Left ventricle myocardium superior (tissue), 1 donor: ENCODE measurements around the gene AFAP1. TPM values are rescaled to one million over a fixed set of nuclear protein-coding genes. Genes with fewer than 3 reads are reported as not detected.

Experiments used
- ATAC-seq: fragments of 200-7000 bp; cut with Tn5 transposase; one replicate; pipeline ENCODE4 v1.9.1; 2020; ENCODE audit warnings: mild to moderate bottlenecking, moderate library complexity
- DNase-seq: peaks from one replicate; pipeline ENCODE4 v3.0.0-alpha.2; 2020
- intact Hi-C: fragments of 100-400 bp; cut with micrococcal nuclease; formaldehyde crosslinking; loops from one replicate; pipeline ENCODE4 v1.11.0; 2022
- total RNA-seq: library from RNA; stranded (reverse); fragmentation: NEBNext Ultra II Directional; extraction: Animal tissue kit (Norgen Biotek cat#: 25700); gene quantifications from one replicate; pipeline ENCODE4 v1.2.1, GENCODE V29; 2021
- donor health status: DM: no; HTN: yes; CAD: no; lungs with severe emphysema.

The AFAP1 gene
- total RNA-seq, 1 donor from 2014 or later: 7.7 TPM

- intact Hi-C loops: no loop called here
- DNase-seq: peak; percentile 17
- ATAC-seq: no peak
Observed at GRCh38 chr4:7741946-7742806, 197.5 kb downstream of the AFAP1 start.

DNA sequence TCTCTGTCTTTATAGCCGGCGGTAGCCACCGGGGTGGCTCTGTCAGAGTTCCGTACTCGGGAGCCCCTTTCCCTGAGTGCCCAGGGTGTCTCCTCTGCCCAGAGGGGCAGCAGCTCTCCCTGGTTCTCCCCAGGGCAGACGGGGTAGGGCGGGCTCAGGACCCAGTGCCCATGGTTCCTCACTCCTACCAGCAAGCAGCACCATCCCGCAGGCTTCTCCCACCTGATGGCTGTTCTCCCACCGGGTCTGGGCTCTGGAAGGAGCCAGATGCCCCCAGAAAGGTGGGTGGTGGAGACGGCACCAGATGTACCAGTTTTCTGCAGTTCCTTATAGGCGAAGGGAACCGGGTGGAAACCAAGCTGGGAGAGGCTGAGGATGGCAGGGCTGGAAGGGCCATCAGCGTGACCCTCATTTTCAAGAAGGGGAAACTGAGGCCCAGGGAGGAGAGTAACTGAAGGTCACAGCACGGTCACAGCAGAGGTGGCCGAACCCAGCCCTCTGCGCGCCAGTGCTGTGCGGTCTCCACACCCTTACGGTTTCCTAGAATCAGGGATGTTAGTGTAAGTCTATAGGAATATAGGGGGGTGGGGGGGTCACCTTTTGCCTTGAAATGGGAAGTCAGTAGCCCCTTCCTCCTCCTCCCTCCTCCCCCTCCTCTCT lies 198.7 kb downstream of the AFAP1 start:
- intact Hi-C loops: no loop called here
- DNase-seq (peak; percentile 10), ATAC-seq (no peak)

GRCh38 chr4:7739918-7740865 lies 199.5 kb downstream of the AFAP1 start:
- ATAC-seq (no peak), DNase-seq (peak; percentile 21)
- intact Hi-C loops: no loop called here

DNA sequence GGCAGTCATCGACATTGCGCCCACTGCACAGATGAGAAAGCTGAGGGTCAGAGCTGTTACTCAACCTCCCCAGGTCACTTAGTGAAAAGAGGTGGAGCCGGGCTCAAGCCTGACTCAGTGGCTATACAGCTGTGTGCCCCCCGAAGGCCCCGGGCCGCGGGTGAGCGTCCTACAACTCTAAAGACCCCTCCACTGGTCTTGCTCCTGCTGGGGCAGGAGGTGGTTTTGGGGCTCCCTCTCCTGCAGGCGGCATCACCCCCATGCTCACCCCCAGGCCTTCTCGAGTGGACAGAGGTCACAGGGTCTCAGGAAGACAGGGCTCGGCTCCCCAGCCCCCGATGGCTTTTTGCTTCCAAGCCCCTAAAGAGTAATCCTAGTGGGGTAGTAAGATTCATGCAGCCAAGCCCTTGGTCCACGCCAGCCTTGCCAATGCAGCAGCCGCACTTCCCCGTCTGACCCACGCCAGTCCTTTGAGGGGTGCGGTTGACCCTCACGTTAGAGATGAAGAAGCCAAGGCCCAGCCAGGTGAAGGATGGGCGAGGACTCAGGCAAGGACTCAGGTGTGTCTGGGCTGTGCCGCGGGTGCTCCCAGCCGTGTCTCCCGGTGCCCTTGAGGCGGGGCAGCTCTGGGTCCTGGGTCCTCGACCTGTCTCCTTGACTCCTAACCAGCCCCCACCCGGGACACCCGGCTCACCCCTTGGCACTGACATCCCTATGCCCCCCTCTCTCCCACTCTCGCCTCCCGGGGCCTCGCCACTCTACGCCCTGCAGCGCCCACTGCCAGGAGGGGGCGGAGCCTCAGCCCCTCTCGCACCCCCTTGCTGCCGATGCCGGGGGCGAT lies 200.4 kb downstream of the AFAP1 start:
- peak; percentile 24 for DNase-seq
- intact Hi-C loops: no loop called here
- no peak for ATAC-seq

GRCh38 chr4:7738458-7739076 lies 201.1 kb downstream of the AFAP1 start:
- peak; percentile 14 for DNase-seq
- intact Hi-C loops: no loop called here
- no peak for ATAC-seq

DNA sequence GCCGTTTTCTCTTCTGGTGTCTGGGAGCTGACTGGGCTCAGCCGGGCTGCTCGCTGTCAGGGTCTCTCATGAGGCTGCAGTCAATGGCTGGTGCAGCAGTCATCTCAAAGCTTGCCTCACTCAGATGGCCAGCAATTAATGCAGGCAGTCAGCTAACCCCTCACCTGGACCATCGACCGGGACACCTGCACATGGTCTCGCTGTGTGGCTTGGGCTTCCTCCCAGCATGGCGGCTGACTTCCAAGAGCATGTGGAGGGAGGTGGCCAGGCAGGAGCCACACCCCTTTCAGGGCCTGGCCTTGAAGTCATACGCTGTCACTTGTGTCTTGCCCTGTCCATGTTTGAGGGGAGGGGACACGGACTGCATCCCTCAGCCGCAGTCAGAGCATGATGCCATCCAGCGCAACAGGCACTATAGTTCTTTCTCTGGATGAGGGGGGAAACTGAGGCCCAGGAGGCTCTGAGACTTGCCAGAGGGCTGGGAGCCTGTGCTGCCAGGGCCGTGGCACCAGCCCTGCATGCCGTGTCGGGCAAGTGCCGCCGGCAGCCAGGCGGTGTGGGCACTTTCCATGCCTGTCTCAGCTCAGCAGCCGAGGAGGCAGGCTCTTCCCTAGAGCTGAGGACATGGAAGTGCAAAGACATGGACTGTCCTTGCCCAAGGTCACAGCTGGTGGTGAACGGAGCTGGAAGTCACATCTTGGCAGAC lies 201.8 kb downstream of the AFAP1 start:
- no peak for ATAC-seq
- intact Hi-C loops: no loop called here
- DNase-seq: peak; percentile 16

- intact Hi-C loops: no loop called here
- DNase-seq (no peak), ATAC-seq (no peak)
Observed at GRCh38 chr4:7737268-7737645, 202.4 kb downstream of the AFAP1 start.

GRCh38 chr4:7736436-7737267 lies 203.0 kb downstream of the AFAP1 start:
- DNase-seq: peak; percentile 19
- no peak for ATAC-seq
- intact Hi-C loops: no loop called here

GRCh38 chr4:7735961-7736360 lies 203.7 kb downstream of the AFAP1 start:
- DNase-seq (peak; percentile 11), ATAC-seq (no peak)
- intact Hi-C loops: no loop called here

GRCh38 chr4:7735395-7735794 lies 204.3 kb downstream of the AFAP1 start:
- DNase-seq: no peak
- intact Hi-C loops: no loop called here
- no peak for ATAC-seq

GRCh38 chr4:7734651-7735260 lies 204.9 kb downstream of the AFAP1 start:
- peak; percentile 24 for DNase-seq
- ATAC-seq: no peak
- intact Hi-C loops: no loop called here

GRCh38 chr4:7733801-7734650 lies 205.6 kb downstream of the AFAP1 start:
- ATAC-seq (no peak), DNase-seq (peak; percentile 25)
- intact Hi-C loops: no loop called here

DNA sequence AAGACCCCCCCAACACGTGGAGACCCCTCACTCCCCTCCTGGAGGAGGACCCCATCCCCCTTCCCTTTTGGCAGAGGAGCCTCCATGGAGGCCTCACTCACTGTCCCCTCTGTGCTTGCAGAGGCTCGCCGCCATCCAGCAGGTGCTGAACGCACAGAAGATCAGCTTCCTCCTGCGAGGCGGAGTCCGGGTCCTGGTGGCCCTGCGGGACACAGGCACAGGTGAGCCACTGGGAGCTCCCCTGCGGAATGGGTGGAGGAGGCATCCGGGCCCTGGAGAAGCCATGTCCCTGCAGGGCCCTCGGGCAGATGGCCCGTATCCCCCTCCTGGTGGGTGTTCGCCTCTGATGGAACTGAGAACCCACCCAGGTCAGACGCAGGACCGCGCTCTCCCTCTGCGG lies 206.5 kb downstream of the AFAP1 start:
- DNase-seq (peak; percentile 19), ATAC-seq (no peak)
- intact Hi-C loops: no loop called here

GRCh38 chr4:7732263-7732662 lies 207.4 kb downstream of the AFAP1 start:
- no peak for ATAC-seq
- DNase-seq: peak; percentile 4
- intact Hi-C loops: no loop called here

DNA sequence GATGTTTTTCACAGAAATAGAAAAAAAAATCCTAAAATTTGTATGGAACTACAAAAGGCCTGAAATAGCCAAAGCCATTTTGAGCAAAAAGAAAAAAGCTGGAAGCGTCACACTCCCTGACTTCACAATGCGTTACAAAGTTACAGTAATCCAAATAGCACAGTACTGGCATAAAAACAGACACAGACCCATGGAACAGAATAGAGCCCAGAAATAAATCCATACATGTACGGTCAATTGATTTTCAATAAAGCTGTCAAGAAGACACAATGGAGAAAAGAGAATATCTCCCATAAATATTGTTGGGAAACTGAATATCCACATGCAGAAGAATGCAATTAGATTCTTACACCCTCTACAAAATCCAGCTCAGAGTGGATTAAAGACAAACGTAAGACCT lies 208.2 kb downstream of the AFAP1 start:
- ATAC-seq (no peak), DNase-seq (no peak)
- intact Hi-C loops: no loop called here

- no peak for ATAC-seq
- intact Hi-C loops: no loop called here
- DNase-seq: peak; percentile 4
Observed at GRCh38 chr4:7727749-7728148, 211.9 kb downstream of the AFAP1 start.
